Measurements from ENCODE around the gene RFWD3.

DNA sequence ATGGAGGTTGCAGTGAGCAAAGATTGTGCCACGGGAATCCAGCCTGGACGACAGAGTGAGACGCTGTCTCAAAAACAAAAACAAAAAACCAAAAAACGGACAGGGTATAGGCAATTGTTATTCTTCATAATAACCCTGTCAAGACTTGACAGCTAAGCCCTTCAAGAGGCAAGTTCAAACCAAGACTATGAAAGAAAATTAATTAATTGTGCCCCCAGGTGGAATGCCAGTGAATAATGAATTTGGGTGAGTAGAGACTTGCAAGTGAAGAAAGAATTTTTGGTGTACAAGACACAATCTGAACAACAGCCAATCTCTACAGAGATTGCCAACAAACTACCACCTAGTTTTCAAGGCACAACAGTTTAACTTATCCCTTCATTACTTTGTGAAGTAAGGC, 6.3 kb downstream of the RFWD3 start:
- TF ChIP-seq, protein P1, sequence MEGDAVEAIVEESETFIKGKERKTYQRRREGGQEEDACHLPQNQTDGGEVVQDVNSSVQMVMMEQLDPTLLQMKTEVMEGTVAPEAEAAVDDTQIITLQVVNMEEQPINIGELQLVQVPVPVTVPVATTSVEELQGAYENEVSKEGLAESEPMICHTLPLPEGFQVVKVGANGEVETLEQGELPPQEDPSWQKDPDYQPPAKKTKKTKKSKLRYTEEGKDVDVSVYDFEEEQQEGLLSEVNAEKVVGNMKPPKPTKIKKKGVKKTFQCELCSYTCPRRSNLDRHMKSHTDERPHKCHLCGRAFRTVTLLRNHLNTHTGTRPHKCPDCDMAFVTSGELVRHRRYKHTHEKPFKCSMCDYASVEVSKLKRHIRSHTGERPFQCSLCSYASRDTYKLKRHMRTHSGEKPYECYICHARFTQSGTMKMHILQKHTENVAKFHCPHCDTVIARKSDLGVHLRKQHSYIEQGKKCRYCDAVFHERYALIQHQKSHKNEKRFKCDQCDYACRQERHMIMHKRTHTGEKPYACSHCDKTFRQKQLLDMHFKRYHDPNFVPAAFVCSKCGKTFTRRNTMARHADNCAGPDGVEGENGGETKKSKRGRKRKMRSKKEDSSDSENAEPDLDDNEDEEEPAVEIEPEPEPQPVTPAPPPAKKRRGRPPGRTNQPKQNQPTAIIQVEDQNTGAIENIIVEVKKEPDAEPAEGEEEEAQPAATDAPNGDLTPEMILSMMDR (IDR thresholded peaks at IDR 0.05): no peak
- TF ChIP-seq POLR2A (IDR thresholded peaks at IDR 0.05; ENCODE audit: low read depth) (no peak), POLR2AphosphoS5 (IDR thresholded peaks at IDR 0.05) (no peak), EP300 (IDR thresholded peaks at IDR 0.05) (no peak)
